Hematopoietic multipotent progenitor cell treated with erythropoietin and hydrocortisone succinate and interleukin-3 and kit ligand, for 8 days (in vitro differentiated cells): ENCODE results near the gene GPR152.
"Not testable (repeated sequence)": the region's sequence is repeated elsewhere in the genome, so short reads cannot be mapped to it uniquely, and the experiment has no call there.

ENCODE experiments used
- DNase-seq: peaks from one replicate; pipeline ENCODE4 v3.0.0-alpha.2; 2015

The GPR152 gene

DNA sequence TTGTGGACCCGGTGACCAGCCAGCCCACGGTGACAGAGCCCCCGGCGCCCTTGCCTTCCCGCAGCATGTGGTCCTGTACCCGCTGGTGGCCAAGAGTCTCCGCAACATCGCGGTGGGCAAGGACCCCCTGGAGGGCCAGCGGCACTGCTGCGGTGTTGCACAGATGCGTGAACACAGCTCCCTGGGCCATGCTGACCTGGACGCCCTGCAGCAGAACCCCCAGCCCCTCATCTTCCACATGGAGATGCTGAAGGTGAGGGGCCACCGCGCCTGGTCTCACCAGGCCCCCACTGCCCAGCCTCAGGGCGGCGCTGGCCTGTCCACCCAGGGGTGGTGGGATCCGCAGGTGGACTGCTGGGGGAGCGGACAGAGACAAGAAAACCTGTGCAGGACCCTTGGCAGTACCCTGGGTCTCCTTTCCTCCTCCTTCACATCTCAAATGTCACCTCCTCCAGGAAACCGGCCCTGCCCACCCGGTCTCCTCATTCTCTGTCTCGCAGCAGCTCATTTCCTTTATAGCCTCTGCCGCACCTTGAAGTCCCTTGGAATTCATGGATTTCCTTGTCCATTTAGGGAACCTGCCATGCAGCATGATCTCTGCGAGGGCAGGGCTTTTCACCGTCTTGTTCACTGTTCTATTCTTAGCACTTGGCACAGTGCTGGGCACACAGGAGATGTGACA is 36.8 kb upstream of the GPR152 start:
- DNase-seq, result no peak

DNA sequence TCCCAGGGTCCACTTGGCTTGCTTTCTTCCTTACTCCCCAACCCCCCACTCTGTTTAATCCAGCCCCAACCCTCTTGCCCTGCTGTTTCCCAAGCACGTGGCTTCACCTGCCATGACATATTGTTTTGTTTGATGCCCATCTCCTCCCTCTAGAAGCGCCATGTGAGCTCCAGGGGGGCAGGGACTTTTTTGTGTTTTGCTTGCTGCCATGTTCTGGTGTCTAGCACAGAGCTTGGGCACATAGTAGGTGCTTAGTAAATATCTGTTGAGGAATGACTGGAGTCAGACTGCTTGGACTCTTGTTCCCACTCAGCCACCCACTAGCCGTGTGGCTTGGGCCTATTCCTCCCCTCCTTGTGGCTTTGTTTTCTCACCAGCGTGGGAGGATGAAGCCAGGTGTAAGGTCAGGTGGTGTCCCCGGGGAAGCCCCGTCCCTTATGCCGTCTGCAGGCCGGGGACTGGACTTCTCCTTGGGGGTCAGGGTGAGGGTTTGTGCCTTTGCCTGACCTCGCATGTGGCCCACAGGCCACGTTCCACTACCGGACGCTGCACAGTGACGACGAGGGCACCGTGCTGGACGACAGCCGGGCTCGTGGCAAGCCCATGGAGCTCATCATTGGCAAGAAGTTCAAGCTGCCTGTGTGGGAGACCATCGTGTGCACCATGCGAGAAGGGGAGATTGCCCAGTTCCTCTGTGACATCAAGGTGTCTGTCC is 34.1 kb upstream of the GPR152 start:
- no peak for DNase-seq

DNA sequence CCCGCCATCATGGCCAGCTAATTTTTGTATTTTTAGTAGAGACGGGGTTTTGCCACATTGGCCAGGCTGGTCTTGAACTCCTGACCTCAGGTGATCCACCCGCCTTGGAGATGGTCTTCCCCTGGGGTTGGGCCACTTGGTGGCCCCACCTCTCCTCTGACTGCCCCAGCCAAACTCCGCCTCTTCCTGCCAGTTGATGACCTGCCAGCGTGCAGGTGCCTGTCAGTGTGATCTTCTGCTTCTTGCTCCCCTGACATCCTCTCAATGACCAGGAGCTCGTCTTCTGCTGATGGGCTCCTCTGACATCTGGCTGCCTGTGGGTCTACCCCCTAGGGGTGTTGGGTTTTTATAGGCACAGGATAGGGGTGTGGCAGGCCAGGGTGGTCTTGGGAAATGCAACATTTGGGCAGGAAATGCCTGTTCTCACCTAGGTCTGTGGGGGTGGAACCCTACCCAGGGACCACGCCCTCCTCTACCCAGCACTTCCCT is 33.4 kb upstream of the GPR152 start:
- not testable (repeated sequence) for DNase-seq

DNA sequence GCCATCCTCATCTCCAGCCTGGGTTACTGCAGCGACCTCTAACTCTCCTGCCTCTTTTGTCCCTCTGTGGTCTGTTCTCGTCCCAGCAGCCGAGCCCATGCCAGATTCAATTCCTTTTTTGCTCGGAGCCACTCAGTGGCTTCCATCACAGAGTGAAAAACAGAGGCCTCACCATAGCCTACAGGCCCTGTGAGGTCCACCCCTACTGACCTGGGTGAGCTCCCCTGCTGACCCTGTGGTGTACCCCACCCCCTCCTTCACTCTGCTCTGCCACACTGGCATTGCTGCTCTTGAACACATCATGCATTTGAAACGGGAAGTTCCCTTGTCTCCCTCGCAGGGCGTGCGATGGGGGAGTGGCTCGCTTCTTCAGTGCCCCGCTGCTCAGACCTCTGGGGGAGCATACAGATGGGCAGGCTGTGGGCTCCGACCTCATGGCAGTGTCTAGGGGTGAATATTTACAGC is 32.4 kb upstream of the GPR152 start:
- peak; percentile 41 for DNase-seq

DNA sequence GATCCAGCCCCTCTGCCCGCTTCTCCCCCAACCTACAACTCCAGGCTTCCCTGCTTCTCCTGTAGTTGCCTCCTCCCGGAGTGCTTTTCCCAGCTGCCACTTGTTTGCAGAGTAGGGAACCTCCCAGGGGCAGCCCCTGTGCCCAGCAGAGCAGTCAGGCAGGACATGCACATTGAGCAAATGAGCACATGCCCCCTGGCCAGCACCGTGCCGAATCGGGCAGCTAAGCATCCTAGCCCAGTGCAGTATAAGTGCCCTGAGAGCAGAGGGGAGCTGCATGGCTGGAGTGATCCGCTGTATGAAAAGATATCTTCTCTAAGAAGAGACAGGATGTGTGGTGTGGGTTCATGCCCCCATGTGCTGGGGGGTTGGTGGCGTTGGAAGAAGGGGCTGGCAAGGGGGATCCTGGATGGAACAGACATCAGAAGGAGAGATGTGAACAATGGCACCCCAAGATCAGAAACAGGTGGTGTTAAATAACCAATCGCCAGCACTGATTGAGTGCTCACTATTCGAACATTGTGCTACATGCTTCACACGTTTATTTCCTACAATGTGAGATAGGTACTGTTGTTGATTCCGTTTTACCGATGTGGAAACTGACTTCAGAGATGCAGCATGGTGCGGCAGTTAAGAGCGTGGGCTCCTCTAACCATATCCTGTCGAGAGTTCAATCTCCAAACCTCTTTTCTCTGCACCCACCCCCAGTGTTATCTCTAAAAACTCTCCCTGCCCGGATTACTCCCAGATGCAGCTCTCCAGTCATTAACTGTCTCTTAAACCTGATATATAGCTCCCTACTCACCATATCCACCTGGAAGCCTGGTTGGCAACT is 31.5 kb upstream of the GPR152 start:
- peak; percentile 25 for DNase-seq

DNA sequence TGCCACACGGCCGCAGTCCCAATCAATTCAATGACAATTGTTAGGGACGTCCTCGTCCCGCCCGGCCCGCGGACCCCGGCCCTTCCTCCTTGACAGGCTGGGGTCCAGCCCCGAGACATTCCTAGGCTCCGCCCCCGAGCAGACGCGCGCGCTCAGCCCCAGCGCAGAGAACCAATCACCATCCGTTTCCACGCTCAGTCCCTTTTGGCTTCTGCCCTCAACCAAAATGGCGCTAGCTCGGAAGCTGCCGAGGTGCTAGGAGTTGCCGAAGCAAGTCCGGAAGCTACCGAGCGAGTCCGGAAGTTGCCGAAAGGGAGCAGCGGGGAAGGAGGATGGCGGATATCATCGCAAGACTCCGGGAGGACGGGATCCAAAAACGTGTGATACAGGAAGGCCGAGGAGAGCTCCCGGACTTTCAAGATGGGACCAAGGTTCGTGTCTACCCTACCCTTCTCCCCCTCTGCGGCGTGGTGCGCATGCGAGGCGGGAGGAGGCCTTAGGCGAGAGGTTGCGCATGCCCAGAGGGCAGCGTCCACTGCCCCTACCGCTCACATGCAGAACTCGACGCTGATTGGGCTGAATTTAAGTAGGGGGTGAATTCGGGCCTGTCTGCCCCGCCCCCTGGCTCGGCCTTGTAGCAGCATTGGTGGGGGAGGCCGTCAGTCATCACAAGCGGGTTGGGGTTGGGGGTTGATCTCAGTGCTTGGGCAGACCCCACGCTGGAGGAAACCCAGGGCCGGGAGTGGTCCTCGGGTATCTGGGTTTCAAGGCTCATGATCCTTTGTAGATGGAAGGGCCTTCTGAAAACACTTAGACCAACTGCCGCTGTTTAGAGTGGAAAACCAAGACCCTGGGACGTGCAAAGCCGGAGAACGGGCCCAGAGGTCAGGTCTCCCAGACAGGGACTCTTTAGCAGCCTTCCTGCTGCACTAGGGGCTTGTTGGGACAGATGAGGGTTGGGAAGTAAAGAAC is 30.6 kb upstream of the GPR152 start, which contains the start of gene AIP:
Gene AIP (plus strand): TSS at position 200 of the 972 bp plus-strand sequence. CDS start 133 bp downstream, at position 333.
- DNase-seq, result peak; percentile 99

DNA sequence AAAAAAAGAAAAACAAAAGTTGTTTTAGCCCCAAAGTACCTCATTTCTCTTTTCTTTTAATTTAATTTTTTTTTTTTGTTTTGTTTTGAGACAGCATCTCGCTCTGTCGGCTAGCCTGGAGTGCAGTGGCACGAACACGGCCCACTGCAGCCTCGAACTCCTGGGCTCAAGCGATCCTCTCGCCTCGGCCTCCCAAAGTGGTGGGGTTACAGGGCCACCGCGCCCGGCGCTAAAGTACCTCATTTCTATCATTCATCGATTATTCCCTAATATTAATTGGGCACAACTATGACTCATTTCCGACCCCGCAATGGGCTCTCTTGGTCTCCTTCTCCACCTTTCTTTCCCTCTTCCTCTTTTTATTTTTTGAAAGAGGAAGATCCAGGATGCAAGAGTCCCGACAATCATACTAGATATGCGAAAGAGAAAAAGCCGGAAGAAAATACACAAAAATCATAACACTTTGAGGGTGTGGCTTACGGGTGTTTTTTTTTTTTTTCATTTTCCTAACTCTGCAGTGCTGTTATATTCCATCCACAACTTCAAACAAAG is 29.8 kb upstream of the GPR152 start:
- no peak for DNase-seq

DNA sequence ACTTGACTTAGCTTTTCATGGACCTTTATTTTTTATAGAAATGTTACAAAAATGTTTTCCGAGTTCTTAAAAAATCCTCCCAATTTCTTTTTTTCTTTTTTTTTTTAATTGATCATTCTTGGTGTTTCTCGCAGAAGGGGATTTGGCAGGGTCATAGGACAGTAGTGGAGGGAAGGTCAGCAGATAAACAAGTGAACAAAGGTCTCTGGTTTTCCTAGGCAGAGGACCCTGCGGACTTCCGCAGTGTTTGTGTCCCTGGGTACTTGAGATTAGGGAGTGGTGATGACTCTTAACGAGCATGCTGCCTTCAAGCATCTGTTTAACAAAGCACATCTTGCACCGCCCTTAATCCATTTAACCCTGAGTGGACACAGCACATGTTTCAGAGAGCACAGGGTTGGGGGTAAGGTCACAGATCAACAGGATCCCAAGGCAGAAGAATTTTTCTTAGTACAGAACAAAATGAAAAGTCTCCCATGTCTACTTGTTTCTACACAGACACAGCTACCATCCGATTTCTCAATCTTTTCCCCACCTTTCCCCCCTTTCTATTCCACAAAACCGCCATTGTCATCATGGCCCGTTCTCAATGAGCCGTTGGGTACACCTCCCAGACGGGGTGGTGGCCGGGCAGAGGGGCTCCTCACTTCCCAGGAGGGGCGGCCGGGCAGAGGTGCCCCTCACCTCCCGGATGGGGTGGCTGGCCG is 25.0 kb upstream of the GPR152 start:
- not testable (repeated sequence) for DNase-seq

DNA sequence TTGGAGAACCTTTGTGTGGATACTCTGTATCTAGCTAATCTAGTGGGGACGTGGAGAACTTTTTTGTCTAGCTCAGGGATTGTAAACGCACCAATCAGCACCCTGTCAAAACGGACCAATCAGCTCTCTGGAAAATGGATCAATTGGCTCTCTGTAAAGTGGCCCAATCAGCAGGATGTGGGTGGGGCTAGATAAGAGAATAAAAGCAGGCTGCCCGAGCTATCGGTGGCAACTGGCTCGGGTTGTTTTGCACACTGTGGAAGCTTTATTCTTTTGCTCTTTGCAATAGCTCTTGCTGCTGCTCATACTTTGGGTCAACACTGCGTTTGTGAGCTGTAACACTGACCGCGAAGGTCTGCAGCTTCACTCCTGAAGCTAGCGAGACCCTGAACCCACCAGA is 24.2 kb upstream of the GPR152 start:
- DNase-seq, result peak; percentile 28

DNA sequence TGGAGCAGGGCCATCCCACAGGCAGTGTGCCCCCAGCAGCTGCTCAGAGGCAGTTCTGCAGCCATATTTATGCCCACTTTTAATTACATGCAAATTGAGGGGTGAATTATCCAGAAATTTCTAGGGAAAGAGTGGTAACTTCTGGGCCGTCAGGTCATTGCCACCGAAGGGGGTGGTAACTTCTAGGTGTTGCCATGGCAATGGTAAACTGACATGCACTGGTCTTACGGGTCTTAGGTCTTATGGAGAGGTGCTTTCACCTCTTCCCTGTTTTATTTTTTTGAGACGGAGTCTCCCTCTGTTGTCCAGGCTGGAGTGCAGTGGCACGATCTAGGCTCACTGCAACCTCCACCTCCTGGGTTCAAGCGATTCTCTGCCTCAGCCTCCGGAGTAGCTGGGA is 20.4 kb upstream of the GPR152 start:
- no peak for DNase-seq

DNA sequence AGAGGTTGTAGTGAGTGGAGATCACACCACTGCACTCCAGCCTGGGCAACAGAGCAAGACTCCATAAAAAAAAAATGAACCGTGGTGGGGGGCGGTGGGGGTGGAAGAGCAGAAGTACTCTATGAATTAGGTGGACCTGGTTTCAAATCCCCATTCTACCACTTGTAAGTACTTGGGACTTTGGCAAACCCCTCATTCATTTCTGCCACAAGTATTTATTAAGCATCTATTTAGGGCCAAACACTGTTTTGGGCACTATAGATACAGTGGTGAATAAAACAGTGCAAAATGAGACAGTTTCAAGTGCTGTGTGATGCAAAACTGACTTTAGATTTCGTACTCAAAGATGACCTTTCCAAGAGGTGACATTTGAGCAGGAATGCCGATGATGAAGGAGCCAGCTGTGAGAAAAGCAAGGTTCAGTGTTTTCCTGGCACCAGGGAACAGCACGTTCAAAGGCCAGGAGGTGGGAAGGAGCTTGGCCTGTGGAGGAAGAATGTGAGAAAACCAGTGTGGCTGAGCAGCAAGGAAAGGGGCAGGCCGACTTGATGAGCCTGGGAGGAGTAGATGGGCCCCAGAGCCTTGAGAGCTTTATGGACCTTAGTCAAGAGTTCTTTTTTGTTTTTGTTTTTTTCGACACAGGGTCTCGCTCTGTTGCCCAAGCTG is 17.9 kb upstream of the GPR152 start:
- DNase-seq, result no peak

DNA sequence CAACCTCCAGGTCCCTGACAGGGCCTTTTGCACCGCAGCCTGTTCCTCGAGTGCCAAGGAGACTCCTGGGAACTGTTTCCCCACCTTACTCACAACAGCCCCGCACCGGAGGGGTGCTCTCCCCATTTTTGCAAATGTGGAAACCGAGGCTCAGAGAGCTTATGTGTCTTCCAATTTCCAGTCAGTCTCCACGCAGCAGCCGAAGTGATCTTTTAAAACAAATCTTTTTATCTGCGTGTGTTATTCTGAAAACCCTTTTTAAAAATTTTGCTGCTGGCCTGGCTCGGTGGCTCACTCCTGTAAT is 16.9 kb upstream of the GPR152 start:
- DNase-seq, result no peak

DNA sequence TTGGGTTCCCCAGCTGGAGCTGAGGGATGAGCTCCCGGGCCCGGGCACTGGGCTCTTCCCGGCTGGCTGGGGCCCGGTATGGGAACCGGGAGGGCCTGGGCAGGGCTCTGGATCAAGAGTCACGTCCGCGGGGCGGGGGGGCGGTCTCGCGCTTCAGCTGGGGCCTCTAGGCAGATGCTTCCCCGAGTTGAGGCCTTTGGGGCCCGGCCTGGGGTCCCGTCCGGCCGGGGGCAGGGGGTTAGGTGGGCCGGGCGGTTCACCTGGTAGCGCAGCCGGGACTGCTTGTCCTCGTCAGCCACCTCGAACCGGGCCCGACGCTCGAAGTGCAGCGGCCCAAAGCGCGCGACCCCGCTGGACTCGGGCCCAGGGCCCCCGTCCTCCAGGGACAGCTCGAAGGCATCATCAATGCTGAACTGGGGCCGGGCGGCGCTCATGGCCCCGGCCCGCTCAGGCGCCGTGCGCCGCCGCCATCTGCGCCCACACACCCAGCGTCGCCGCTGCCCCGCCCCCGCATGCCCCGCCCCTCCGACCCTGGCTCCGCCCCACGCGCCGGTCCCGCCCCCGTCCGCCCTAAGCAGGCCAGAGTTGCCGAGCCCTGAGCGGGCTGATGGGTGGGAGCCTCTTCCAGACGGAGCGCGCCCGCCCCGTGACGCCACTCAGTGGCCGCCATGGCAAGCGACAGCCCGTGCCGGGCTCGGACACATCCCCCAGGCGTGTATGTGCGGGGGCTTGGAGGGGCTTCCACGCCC is 16.4 kb upstream of the GPR152 start, which contains the start of gene TMEM134:
Gene TMEM134 (minus strand): TSS at position 493 of the 749 bp plus-strand sequence. CDS start 59 bp downstream, at position 434.
- peak; percentile 91 for DNase-seq

DNA sequence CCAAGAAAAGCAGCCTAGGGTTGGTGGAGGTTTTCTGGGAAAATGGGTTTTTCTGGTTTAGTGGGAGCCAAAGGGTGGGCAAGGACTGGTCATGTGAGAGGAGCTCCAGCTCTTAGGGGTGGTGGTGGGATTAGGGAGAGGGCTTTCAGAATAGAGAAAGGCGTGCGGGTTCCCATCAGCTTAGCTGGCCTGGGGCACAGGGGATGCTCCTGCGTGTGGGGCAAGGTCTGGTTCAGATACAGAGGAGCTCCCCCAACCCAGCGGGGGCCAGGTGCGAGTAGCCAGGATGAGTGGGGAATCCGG is 15.9 kb upstream of the GPR152 start:
- DNase-seq, result no peak

DNA sequence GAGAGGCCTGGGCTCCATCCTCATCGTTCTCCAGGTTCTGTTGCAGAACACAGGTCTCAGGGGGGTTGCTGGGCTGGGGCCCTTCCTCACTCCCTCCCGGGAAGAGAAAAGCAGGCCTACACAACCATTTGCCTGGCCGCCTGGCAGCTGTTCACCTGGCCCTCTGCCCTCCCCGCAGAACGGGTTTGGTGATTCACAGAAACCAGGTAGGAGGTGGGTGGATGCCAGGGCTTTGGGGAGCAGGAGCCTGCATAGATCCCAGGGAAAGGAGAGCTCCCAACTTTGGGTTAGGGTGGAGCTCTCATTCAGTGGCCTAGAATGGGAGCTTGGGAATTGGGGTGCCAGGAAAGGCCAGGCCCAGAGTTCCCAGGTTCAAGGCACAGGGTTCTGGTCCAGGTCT is 15.5 kb upstream of the GPR152 start:
- no peak for DNase-seq

DNA sequence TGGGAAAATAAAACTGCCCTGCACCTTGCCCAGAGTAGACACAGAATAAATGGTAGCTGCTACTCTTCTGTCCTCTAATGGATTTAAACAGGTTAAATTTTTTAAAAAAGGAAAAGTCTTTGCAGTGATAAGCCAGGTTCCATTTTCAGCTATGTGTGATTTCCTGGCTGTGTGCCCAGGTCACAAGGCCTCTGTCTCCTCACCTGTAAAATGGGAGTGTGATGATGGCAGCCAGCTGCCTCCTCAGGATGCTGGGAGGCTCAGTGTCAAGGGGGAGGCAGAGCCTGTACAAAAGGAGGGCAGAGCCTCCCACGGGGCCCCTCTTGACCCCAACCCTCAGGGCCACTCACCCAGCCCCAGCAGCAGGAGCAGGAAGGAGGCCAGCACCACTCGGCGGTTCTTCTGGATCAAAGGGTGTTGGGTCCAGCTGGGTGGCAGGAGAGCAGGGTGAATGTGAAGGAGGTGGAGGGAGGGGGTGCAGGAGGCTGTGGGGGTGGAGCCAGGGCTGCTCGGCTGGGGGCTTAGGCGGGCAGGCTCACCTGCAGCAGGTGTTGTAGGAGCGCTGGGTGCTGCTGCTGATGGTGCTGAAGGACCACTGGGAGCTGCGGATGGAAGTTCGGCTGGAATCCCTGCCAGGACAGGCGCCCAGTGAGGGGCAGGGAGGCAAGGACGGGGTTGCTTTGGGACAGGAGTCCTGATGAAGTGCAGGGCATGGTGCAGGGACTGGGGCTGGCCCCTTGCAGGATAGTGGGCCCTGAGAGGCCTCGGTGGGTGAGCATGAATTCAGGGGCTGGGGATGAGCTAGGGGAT is 14.6 kb upstream of the GPR152 start:
- DNase-seq, result no peak

DNA sequence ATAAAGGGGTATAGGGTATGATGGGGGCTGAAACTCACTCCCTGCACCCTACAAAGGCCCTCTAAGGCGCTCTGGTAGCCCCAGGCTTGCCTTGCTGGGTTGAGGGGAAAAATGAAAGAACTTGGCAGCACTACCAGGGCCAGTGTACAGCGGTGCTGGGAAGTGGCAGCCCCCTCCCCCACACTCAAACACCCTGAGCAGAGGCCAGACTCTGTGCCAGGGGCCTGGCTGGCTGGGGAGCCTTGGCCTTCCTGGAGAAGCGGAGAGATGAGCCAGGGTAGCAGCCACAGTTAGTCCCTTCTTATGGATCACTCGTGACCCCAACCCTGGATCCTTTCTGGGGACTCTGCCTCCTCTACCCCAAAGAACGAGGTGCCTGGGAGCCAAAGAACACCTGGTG is 13.8 kb upstream of the GPR152 start:
- no peak for DNase-seq

DNA sequence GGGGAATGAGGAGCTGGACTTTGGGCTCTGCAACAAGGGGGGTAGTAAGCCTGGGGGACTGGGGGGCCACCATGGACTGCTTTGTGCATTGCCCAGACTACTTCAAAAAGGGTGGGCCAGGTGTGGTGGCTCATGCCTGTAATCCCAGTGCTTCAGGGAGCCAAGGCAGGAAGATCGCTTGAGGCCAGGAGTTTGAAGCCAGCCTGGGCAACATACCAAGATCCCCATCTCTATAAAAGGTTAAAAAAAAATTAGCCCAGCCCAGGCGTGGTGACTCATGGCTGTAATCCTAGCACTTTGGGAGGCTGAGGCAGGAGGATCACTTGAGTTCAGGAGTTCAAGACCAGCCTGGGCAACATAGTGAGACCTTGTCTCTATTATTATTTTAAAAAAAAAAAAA is 13.0 kb upstream of the GPR152 start:
- DNase-seq, result peak; percentile 53

DNA sequence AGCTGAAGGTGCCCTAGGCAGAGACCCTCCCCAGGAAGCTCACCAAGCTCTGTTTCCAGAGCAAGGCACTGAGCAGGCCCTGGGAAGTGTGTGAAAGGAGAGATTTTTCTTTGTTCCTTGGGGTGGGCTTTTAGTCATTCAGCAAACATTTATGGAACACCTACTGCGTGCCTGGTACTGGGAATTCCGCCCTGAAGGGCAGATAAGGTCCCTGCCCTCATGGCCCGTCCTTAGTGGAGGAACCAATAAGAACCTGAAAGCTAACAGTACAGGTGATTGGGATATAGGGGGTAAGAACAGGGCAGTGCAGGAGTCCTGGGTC is 12.6 kb upstream of the GPR152 start:
- DNase-seq, result no peak
